Calu3 (cell line): Measurements from ENCODE around the gene NLGN1. TPM values are rescaled to one million over a fixed set of nuclear protein-coding genes. Genes with fewer than 3 reads are reported as not detected.

Experiments used
- BruUV-seq: library from RNA; stranded (reverse); fragments of 400-500 nt; replicated peaks from 2 replicates; lab custom pipeline; 2021; lab: Mats Ljungman, UMichigan
- CTCF ChIA-PET: fragments of 300-600 bp; sonication (Branson Sonifier 250); formaldehyde crosslinking; loops from one replicate; lab custom pipeline; 2022; ENCODE audit warnings: antibody characterized with exemption; lab: Charles Lee
- DNase-seq: peaks from one replicate; pipeline ENCODE4 v3.0.0; 2022
- H3K27ac Mint-ChIP-seq: one replicate; pipeline ENCODE4 v1.8.0; 2022; ENCODE audit warnings: mixed read lengths; ENCODE audit not compliant: unreplicated experiment
- H3K27me3 Mint-ChIP-seq: one replicate; pipeline ENCODE4 v1.8.0; 2022; ENCODE audit warnings: mixed read lengths; ENCODE audit not compliant: unreplicated experiment
- H3K36me3 Mint-ChIP-seq: one replicate; pipeline ENCODE4 v1.8.0; 2022; ENCODE audit warnings: mild to moderate bottlenecking, moderate library complexity, mixed read lengths; ENCODE audit not compliant: insufficient read depth, unreplicated experiment
- H3K4me1 Mint-ChIP-seq: one replicate; pipeline ENCODE4 v1.8.0; 2022; ENCODE audit warnings: mild to moderate bottlenecking, low read depth, mixed read lengths; ENCODE audit not compliant: unreplicated experiment
- H3K4me3 Mint-ChIP-seq: one replicate; pipeline ENCODE4 v1.8.0; 2022; ENCODE audit warnings: mild to moderate bottlenecking, low read depth, moderate library complexity, mixed read lengths; ENCODE audit not compliant: unreplicated experiment
- H3K9me3 Mint-ChIP-seq: one replicate; pipeline ENCODE4 v1.8.0; 2022; ENCODE audit warnings: low read depth, mixed read lengths; ENCODE audit not compliant: unreplicated experiment
- intact Hi-C: fragments of 100-400 bp; cut with micrococcal nuclease; formaldehyde crosslinking; loops from one replicate; pipeline ENCODE4 v1.10.0; 2022; ENCODE audit not compliant: unreplicated experiment
- total RNA-seq: library from RNA; stranded (reverse); gene quantifications from 2 replicates; pipeline ENCODE4 v1.2.3, GENCODE V29; 2022
- TF ChIP-seq, protein P1 (sequence below): fragments of 200-600 bp; IDR thresholded peaks from one replicate; pipeline ENCODE4 v1.8.0; 2022; ENCODE audit warnings: antibody characterized with exemption; ENCODE audit not compliant: unreplicated experiment

Gene NLGN1
- total RNA-seq, 1 experiment from 2014 or later: 2.6 TPM

DNA sequence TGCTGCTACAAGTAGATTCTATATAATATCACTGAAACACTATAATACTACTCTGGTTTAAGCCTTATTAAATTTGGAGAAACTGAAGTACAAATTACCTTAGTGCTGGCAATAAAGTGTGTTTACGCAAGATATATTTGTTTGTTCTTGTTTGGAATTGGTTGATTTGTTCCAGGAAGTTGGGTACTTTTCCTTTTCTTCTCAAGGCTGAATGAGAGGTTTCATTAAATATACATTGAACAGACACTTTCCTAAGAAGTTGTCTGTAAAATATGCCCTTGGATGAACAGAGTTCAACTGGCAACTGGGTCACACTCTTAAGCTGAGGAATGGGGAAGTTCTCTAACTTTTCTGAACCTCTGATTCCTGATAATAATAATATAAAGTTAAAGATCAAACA, 919.5 kb downstream of the NLGN1 start:
- H3K27me3 Mint-ChIP-seq: no peaks in the 10 kb centered on the region
- H3K4me3 Mint-ChIP-seq: no peak overlapping the region
- DNase-seq: no peak
- TF ChIP-seq, protein P1, sequence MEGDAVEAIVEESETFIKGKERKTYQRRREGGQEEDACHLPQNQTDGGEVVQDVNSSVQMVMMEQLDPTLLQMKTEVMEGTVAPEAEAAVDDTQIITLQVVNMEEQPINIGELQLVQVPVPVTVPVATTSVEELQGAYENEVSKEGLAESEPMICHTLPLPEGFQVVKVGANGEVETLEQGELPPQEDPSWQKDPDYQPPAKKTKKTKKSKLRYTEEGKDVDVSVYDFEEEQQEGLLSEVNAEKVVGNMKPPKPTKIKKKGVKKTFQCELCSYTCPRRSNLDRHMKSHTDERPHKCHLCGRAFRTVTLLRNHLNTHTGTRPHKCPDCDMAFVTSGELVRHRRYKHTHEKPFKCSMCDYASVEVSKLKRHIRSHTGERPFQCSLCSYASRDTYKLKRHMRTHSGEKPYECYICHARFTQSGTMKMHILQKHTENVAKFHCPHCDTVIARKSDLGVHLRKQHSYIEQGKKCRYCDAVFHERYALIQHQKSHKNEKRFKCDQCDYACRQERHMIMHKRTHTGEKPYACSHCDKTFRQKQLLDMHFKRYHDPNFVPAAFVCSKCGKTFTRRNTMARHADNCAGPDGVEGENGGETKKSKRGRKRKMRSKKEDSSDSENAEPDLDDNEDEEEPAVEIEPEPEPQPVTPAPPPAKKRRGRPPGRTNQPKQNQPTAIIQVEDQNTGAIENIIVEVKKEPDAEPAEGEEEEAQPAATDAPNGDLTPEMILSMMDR: no peak
- peaks cover 3% of the 10 kb centered on the region for H3K9me3 Mint-ChIP-seq
- H3K36me3 Mint-ChIP-seq: no peaks in the 10 kb centered on the region
- intact Hi-C loops: no loop called here
- CTCF ChIA-PET: no interaction called here
- H3K27ac Mint-ChIP-seq: no peak overlapping the region
- H3K4me1 Mint-ChIP-seq: no peaks in the 10 kb centered on the region
- BruUV-seq: no TSS peak

DNA sequence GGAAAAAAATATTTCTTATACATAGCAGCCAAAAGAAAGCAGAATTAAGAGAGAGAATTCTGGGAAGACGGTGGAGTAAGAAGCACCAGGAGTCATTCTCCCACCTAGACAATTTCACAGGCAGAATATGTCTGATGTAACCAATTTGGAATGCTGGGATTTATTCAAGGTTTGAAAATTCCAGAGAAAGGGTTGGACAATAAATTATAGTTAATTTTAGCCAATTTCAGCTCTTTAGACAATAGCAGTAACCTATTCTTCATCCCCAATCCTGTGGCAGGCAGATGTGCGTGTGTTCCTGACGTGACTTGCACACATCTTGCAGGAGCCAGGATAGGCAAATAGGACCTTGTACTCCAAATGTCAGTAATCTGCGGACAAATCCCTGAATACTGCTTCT, 920.6 kb downstream of the NLGN1 start:
- Mint-ChIP-seq H3K9me3 (peaks cover 3% of the 10 kb centered on the region), H3K27ac (no peak overlapping the region), H3K4me3 (no peak overlapping the region), H3K27me3 (no peaks in the 10 kb centered on the region), H3K36me3 (no peaks in the 10 kb centered on the region), H3K4me1 (no peaks in the 10 kb centered on the region)
- DNase-seq: no peak
- TF ChIP-seq, protein P1: no peak
- CTCF ChIA-PET: no interaction called here
- intact Hi-C loops: no loop called here
- BruUV-seq: no TSS peak

DNA sequence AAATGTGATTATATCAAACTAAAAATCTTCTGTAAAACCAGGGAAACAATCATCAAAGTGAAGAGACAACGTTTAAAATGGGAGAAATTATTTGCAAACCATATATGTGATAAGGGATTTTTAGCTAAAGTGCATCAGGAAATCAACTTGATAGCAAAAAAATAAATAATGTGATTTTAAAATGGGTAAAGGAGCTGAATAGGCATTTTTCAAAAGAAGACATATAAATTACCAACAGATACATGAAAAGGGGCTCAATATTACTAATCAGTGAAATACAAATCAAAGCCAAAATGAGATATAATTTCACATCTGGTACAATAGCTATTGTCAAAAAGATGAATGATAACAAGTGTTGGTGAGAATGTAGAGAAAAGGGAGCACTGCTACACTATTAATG, 924.0 kb downstream of the NLGN1 start:
- Mint-ChIP-seq H3K27me3 (no peaks in the 10 kb centered on the region), H3K36me3 (no peaks in the 10 kb centered on the region), H3K4me3 (no peak overlapping the region), H3K27ac (no peak overlapping the region), H3K4me1 (no peaks in the 10 kb centered on the region), H3K9me3 (peaks cover 3% of the 10 kb centered on the region)
- CTCF ChIA-PET: no interaction called here
- no peak for DNase-seq
- TF ChIP-seq, protein P1: no peak
- intact Hi-C loops: no loop called here
- no TSS peak for BruUV-seq

DNA sequence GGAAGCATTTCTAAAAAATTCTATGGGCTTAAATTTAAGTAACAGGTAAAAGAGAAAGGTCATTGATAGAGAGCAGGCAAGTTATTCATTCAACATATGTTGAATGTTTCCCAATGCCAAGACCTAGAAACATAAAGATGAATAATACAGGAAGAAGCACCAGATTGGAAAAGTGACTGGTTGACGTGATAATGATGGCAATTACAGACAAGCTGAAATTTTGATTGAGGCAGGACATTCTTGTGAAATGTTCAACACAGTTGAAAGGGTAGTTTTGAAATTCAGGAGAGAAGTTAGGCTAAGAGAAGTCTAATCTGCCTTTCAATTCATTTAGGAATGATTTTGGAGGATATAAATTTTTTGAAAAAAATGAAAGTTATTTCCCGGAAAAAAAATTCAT, 925.2 kb downstream of the NLGN1 start:
- H3K27me3 Mint-ChIP-seq: no peaks in the 10 kb centered on the region
- BruUV-seq: no TSS peak
- H3K27ac Mint-ChIP-seq: no peak overlapping the region
- intact Hi-C loops: no loop called here
- H3K4me3 Mint-ChIP-seq: no peak overlapping the region
- TF ChIP-seq, protein P1: no peak
- peaks cover 3% of the 10 kb centered on the region for H3K9me3 Mint-ChIP-seq
- CTCF ChIA-PET: no interaction called here
- DNase-seq: no peak
- H3K36me3 Mint-ChIP-seq: no peaks in the 10 kb centered on the region
- H3K4me1 Mint-ChIP-seq: no peaks in the 10 kb centered on the region
